T-helper 2 cell treated with Interferon-gamma antibody and Interleukin-4, amounts not matched to agents 5 μg/mL and 100 μg/mL, for 36 hours (primary cell): ENCODE measurements around the gene PTPA.
A peak's percentile ranks its signal among the peaks of the same experiment; 100 is the strongest.

ENCODE experiments used
- DNase-seq: peaks from one replicate; pipeline ENCODE4 v3.0.0; 2021; ENCODE audit warnings: low spot score
- H3K27ac Mint-ChIP-seq: one replicate; pipeline ENCODE4 v1.8.0; 2021; ENCODE audit warnings: mild to moderate bottlenecking, mixed read lengths
- H3K27me3 Mint-ChIP-seq: one replicate; pipeline ENCODE4 v1.8.0; 2021; ENCODE audit warnings: low read depth, mixed read lengths
- H3K36me3 Mint-ChIP-seq: one replicate; pipeline ENCODE4 v1.8.0; 2021; ENCODE audit warnings: low read depth, mixed read lengths
- H3K4me1 Mint-ChIP-seq: one replicate; pipeline ENCODE4 v1.8.0; 2021; ENCODE audit warnings: low read depth, mixed read lengths
- H3K4me3 Mint-ChIP-seq: one replicate; pipeline ENCODE4 v1.8.0; 2022; ENCODE audit warnings: mild to moderate bottlenecking, moderate library complexity, mixed read lengths
- H3K9me3 Mint-ChIP-seq: one replicate; pipeline ENCODE4 v1.8.0; 2021; ENCODE audit warnings: mixed read lengths

The PTPA gene

DNA sequence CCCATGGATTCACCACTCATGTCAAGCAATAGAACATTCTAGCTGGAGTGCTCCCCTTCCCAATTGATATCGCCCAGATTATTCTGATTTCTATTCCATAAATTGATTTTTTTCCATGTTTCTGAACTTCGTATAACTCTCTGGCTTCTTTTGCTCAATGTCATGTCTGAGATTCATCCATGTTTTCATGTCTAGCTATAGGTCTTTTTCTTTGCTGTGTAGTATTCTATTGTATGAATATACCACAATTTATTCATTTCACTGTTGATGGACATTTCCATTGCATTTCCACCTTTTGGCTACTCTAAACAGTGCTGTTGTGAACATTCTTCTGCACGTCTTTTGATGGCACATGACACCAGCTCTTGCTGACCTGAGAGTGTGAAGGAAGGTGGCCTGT is 19.6 kb downstream of the PTPA start:
- H3K27ac Mint-ChIP-seq = no peak overlapping the region
- DNase-seq = no peak
- H3K36me3 Mint-ChIP-seq = peaks cover 41% of the 10 kb centered on the region
- H3K9me3 Mint-ChIP-seq = no peaks in the 10 kb centered on the region
- peaks cover 6% of the 10 kb centered on the region for H3K4me1 Mint-ChIP-seq
- no peak overlapping the region for H3K4me3 Mint-ChIP-seq
- H3K27me3 Mint-ChIP-seq = no peaks in the 10 kb centered on the region

DNA sequence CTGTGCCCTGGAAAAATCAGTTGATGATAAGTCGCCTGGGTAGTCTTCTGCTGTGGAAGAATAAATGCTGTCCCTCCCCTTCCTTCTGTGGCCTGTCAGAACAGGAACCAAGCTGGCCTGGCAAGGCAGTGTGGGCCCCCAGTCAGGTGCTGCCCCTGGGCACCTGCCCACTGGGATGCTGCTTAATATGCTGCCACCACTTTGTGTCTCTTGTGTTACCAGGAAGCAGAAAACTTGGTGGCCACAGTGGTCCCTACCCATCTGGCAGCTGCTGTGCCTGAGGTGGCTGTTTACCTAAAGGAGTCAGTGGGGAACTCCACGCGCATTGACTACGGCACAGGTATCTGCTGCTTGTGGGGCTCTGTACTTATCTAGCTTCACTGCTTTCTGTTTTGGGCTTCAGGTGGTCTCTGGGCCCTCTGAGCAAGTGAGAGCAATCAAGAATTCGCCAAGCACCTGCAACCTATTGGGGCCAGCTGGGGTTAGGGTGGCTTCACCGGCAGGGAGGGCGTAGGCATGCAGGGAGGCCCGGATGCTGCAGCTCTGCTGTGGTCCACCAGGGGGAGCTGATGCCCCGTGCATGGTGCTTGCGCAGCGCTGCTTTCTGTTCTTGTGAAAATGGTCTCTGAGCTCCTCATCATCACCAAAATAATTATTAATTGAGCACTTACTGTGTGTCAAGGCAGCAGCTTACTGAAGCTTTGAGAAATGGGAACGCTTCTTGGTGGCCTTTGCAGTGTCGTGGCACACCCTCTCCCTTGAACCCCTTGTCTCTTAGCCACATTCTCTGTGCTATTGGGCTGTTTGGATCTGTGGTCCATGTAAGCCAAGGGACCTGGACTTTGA is 20.3 kb downstream of the PTPA start:
- Mint-ChIP-seq H3K36me3 (peaks cover 37% of the 10 kb centered on the region), H3K4me3 (no peak overlapping the region), H3K9me3 (no peaks in the 10 kb centered on the region), H3K4me1 (peaks cover 6% of the 10 kb centered on the region), H3K27ac (no peak overlapping the region), H3K27me3 (no peaks in the 10 kb centered on the region)
- DNase-seq = peak; percentile 73

DNA sequence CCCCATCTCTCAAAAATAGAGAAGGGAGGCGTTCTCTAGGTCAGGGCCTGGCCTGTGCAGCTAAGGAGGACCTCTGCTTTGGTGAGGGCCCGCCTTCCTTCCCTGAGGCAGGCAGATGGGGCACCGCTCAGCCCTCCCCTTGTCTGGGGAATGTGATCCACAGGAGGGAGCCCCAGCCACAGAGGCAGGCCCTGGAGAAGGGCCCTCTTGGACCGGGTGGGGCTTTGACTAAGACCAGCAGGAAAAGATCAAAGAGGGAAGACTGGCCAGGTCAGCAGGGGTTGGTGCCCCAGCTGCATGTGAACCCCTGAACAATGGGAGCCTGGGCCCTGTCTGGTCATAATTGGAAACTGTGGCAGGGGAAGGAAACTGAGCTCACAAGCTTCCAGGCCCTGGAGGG is 21.9 kb downstream of the PTPA start:
- H3K27me3 Mint-ChIP-seq = no peaks in the 10 kb centered on the region
- no peak for DNase-seq
- H3K9me3 Mint-ChIP-seq = no peaks in the 10 kb centered on the region
- no peak overlapping the region for H3K4me3 Mint-ChIP-seq
- H3K36me3 Mint-ChIP-seq = peaks cover 42% of the 10 kb centered on the region
- peaks cover 6% of the 10 kb centered on the region for H3K4me1 Mint-ChIP-seq
- H3K27ac Mint-ChIP-seq = no peak overlapping the region

DNA sequence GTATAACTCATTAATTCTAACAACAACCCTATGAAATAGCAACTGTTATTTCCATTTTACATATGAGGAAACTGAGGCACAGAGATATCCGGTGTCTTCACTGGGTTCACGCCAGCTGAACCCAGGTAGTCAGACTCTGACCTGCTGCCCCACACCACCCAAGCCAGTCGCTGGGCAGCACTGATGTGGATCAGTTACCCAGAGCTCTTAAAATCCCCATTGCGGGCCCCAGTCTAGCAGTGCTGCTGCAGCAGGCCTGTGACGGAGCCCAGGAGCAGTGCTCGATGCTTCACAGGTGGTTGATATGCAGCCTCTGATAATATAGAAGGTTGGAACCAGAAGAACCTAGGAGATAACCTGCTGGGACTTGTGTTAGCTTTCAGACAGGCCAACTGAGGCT is 24.3 kb downstream of the PTPA start:
- Mint-ChIP-seq H3K9me3 (no peaks in the 10 kb centered on the region), H3K36me3 (peaks cover 39% of the 10 kb centered on the region), H3K4me1 (peaks cover 21% of the 10 kb centered on the region), H3K27ac (no peak overlapping the region), H3K27me3 (no peaks in the 10 kb centered on the region), H3K4me3 (no peak overlapping the region)
- no peak for DNase-seq

DNA sequence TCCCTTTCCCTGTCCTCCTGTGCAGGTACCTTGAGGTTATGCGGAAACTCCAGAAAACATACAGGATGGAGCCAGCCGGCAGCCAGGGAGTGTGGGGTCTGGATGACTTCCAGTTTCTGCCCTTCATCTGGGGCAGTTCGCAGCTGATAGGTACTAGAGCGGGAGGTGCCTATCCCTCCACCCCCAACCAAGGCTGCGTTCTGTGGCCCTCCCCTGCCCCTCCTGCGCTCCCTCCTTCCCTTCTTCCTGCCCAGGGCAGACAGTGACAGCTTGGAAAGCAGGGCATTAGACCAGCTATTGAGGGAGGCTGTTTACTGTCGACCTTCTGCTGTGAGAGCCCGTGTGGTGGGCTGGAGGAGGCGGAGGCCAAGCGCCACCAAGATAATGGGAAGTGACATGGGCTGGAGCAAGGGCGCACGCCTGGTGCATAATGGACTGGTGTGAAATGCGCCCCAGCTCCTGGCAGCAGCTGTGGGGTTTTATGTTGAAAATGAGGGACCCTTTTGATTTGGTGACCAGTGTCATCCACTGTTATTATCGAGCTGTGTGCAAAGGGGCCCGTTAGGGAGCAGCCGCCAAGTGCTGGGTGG is 25.3 kb downstream of the PTPA start:
- no peaks in the 10 kb centered on the region for H3K9me3 Mint-ChIP-seq
- H3K36me3 Mint-ChIP-seq = peaks cover 33% of the 10 kb centered on the region
- no peak for DNase-seq
- no peak overlapping the region for H3K4me3 Mint-ChIP-seq
- H3K4me1 Mint-ChIP-seq = peaks cover 28% of the 10 kb centered on the region
- H3K27ac Mint-ChIP-seq = no peak overlapping the region
- H3K27me3 Mint-ChIP-seq = no peaks in the 10 kb centered on the region

DNA sequence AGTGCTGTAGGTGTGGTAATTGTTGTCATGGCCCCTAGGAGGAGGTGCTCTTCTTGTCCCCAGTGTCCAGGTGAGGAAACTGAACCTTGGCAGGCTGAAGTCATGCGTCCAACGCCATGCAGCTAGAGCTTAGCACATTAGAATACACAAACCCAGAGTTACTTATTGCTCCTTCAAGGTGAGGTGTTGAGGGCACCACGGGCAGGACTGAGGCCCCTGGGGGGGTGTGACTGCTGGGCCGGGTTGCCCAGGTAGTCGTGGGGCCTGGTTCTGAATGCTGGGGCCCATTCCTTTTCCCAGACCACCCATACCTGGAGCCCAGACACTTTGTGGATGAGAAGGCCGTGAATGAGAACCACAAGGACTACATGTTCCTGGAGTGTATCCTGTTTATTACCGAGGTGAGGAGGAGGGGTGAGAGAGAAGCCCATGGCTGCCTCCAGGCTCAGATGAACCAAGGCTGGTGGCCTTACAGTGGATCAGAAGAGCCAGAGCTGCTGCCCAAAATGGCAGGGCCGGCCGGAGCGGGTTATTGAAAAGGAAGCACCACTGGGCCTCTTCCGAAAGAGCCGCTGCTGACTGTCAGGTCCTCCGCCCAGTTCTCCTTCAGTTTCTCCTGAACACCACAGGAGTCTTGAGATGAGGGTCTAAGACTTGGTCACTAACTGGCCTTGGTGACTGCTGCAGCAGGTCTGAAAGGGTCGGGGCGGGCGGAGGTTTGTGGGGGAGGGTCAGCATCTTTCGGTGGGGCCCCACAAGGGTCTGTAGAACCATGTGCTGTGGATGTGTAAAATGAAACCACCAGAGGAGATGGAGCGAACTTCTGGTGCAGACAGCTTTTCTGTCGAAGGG is 26.3 kb downstream of the PTPA start:
- Mint-ChIP-seq H3K4me1 (peaks cover 29% of the 10 kb centered on the region), H3K4me3 (no peak overlapping the region), H3K9me3 (no peaks in the 10 kb centered on the region)

DNA sequence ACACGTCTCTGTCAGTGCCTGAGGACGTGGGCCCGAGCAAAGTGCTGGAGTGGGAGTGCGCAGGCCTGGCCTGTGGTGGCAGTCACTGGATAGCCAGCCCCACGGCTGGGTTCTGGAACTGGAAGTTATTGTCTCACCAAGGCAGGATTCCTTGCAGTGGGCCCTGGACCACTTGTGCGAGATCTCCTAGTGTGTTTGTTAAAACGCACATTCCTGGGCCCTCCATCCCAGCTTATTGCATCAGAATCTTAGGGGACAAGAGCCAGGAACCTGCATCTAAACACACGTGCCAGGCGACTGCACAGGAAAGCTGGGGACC is 26.9 kb downstream of the PTPA start:
- peaks cover 35% of the 10 kb centered on the region for H3K4me1 Mint-ChIP-seq
- no peak overlapping the region for H3K27ac Mint-ChIP-seq
- peaks cover 33% of the 10 kb centered on the region for H3K36me3 Mint-ChIP-seq
- H3K27me3 Mint-ChIP-seq = no peaks in the 10 kb centered on the region
- H3K4me3 Mint-ChIP-seq = no peak overlapping the region
- no peak for DNase-seq
- H3K9me3 Mint-ChIP-seq = no peaks in the 10 kb centered on the region

More for the DNA sequence above, 26.3 kb downstream of the PTPA start:
- Mint-ChIP-seq H3K27ac (peak overlapping the region; percentile 7), H3K27me3 (no peaks in the 10 kb centered on the region), H3K36me3 (peaks cover 29% of the 10 kb centered on the region)
- DNase-seq = no peak

DNA sequence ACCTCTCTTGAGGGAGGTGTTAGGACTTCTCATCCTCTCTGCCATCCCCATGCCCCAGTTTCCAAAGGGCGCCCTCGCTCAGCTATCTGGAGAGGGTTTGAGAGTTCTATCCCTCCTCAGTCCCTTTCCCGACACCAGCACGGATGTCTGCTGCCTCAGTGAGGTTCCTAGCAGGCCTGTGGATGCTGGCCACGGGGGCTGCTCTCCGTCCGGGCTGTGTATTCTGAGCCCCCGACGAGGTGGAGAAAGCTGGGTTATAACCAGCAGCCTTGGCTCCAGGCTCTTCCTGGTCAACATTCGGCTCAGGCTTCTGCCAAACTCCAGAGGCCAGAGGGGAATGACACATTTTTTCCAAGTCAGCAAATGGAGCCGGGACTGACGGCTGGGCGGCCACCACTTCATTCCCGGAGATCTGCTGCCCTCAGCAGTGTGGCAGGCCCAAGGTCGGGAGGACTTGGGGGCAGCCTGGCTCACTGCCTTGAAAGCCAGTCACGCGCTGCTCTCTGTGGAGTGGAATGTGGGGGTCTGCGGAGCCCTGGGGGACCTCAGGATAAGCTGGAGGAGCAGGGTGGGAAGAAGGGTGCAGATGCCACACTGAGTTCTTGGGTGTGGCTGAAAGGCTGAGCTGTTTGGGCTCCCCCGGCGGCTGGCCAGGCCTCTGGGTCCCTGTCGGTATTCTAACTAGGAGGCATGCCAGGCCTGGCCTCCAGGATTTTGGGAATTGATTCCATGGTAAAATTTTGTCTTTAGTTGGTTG is 27.4 kb downstream of the PTPA start:
- H3K4me1 Mint-ChIP-seq = peaks cover 37% of the 10 kb centered on the region
- peak overlapping the region; percentile 87 for H3K4me3 Mint-ChIP-seq

DNA sequence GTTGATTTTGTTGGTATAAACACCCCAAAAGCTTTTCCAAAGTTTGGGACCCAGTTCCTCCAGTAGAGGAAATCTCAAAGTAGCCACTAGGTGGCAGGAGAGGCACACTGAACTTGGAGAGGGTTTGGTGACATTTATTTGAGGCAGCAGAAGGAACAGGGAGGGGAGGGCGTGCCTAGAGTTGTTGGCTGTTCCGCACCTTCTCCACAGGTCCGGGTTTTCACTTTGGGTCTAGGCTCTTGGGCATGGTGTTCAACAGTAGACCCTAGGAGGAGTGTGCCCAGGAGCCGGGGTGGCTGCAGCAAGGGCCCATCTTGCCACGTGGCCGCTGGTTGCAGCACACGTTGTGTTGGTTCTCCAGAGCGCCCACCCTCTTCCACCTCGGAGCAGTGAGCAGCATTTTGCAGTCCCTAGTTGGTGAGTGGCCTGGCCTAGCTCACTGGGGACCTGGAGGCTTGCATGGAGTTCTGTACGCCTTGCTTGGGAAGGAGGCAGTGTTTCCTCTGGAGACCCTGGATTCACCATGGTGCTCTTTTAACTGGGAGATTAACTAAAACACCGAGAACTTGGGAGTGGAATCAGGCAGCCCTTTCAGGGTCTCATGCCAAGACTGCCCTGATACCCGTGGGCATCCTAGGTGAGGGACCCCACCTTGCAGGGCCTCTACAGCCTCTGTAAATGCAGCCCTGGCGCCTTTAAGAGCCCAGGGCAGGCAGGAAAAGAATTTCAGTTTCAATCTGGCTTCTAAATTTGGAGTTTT is 28.2 kb downstream of the PTPA start:
- Mint-ChIP-seq H3K4me3 (peak overlapping the region; percentile 87), H3K4me1 (peaks cover 40% of the 10 kb centered on the region), H3K36me3 (peaks cover 35% of the 10 kb centered on the region), H3K9me3 (no peaks in the 10 kb centered on the region), H3K27ac (peak overlapping the region; percentile 95), H3K27me3 (no peaks in the 10 kb centered on the region)
- peak; percentile 75 for DNase-seq

More for the DNA sequence above, 27.4 kb downstream of the PTPA start:
- no peaks in the 10 kb centered on the region for H3K27me3 Mint-ChIP-seq
- no peaks in the 10 kb centered on the region for H3K9me3 Mint-ChIP-seq
- peaks cover 33% of the 10 kb centered on the region for H3K36me3 Mint-ChIP-seq
- peak overlapping the region; percentile 95 for H3K27ac Mint-ChIP-seq
- peak; percentile 10 for DNase-seq

DNA sequence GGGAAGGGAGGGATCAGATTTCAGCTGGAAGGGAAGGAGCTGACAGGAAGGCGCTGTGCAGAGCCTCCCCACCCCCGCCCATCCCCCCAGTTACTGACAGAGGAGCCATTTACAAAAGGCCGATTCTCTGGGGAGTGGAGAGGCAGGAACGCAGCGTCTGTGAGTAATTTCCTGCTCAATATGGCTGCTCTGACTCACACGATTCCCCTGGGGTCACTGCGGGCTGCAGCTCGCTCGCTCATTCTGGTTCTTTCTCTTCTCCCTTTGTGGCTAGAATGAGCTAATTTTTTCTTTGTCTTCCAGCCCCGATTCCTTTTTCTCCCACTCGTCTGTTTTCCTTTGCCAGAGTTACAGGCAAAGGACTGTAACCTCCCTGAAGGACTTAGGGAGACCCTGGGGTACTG is 28.8 kb downstream of the PTPA start:
- Mint-ChIP-seq H3K36me3 (peaks cover 30% of the 10 kb centered on the region), H3K27ac (peak overlapping the region; percentile 95), H3K4me3 (peak overlapping the region; percentile 87)

DNA sequence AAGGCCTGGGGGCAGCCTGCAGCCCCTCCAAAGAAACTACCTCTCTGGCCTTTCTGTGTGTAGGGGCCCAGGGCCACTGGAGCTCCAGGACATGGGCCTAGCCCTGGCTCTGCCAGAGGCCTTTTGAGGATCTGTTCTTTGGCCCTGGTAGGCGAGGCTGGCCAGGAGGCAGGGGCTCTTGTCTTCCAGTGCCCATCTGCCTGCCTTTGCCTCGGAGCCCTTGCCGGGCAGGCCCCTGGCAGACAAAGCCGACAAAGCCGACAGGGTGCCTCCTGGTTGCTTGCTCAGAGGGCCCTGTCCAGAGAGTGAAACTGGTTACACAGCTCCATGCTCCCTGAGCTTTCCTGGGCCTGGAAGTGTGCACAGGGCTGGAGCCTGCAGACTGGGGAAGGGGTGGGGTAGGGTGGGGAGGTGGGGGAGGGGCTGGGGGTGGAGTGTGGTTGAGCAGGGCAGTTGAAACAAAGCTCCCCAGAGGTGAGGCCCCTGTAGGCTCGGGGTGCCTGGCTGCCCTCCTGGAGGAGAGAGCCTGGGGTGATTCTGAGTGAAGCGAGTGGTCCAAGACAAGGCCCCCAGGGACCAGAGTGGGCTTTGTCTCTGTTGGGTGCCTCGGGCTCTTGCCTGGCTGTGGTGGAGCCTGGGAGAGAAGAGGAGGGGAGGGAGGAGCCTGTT is 29.3 kb downstream of the PTPA start:
- Mint-ChIP-seq H3K4me3 (peak overlapping the region; percentile 87), H3K36me3 (peaks cover 25% of the 10 kb centered on the region), H3K4me1 (peaks cover 40% of the 10 kb centered on the region), H3K27ac (peak overlapping the region; percentile 95), H3K27me3 (no peaks in the 10 kb centered on the region), H3K9me3 (no peaks in the 10 kb centered on the region)
- no peak for DNase-seq

More for the DNA sequence above, 28.8 kb downstream of the PTPA start:
- Mint-ChIP-seq H3K27me3 (no peaks in the 10 kb centered on the region), H3K9me3 (no peaks in the 10 kb centered on the region), H3K4me1 (peaks cover 40% of the 10 kb centered on the region)
- peak; percentile 84 for DNase-seq

DNA sequence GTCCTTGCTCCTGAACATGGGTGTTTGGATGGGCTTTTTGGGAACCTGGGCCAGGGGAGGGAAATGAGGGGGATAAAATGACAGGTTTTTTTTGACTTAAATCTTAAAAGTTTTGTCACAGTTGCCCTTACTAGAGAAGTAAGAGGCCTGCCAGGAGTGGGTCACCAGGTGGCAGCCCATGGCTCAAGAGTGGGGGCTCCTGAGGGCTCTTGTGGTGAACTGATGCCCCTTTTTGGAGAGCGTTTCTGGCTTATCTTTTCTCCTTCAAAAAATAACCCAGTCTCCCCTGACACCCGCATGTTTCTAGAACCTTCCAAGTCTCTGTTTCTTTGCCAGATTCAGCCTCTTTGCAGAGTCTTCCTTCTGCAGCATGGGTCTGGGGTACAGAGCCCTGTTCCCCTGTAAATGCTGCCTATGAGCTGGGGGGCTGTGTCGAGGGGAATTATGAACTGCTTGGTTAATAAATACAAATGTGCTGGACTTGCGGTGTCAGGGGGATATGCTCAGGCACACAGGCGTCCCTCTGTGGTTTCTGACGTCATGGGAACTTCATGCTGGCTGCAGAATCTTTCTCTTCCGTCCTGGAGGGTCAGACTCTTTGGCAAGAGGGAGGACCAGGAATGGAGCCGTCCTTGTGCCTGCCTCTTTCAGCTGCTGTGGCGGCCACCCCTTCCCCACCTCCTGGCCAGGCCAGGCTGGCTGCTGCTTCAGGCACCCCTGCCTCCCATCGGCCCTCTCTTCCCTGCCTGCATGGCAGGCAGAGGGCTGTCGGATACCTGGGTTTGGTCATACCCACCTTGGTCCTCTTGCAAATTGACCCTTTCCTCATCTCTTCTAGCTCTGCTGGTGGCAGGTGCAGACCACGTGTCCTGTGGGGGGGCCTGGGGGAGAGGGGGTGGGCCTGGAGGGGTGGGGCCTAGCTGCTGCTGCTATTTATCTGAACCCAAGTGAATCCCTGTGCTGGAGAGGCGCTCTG is 30.1 kb downstream of the PTPA start:
- Mint-ChIP-seq H3K27ac (peak overlapping the region; percentile 95), H3K4me3 (peak overlapping the region; percentile 87), H3K36me3 (peaks cover 29% of the 10 kb centered on the region), H3K27me3 (no peaks in the 10 kb centered on the region), H3K4me1 (peaks cover 40% of the 10 kb centered on the region), H3K9me3 (no peaks in the 10 kb centered on the region)
- peak; percentile 41 for DNase-seq
